Gastrocnemius medialis (tissue), 4 donors: ENCODE measurements around the gene SKIDA1. TPM values are rescaled to one million over a fixed set of nuclear protein-coding genes. Genes with fewer than 3 reads are reported as not detected.

Experiments
- ATAC-seq, 2 donors: fragments of 150-250 bp; one replicate each; pipeline ENCODE4 v1.9.1; 2016
- DNase-seq, 2 donors: peaks; one replicate each; pipeline ENCODE4 v3.0.0-alpha.2; 2019
- H3K27ac ChIP-seq, 4 donors: fragments of 200-600 bp; sonication (generic); 1 replicate in 1 of 4; 2 replicates in 3 of 4; pipeline ENCODE4 v1.5.1; 2016 to 2018; ENCODE audit warnings: mild to moderate bottlenecking in 2 of 4, moderate library complexity in 1 of 4
- H3K27me3 ChIP-seq, 3 donors: fragments of 200-600 bp; sonication (generic) in 2 of 3; 1 replicate in 1 of 3; 2 replicates in 2 of 3; pipeline versions ENCODE4 v1.5.1 to v1.6.0; 2016 to 2019; ENCODE audit warnings: mild to moderate bottlenecking in 1 of 3, moderate library complexity in 1 of 3
- H3K36me3 ChIP-seq, 2 donors: fragments of 200-600 bp; sonication (generic) in 1 of 2; one replicate each; pipeline ENCODE4 v1.5.1; 2017 to 2018
- H3K4me1 ChIP-seq, 2 donors: fragments of 200-600 bp; sonication (generic) in 1 of 2; one replicate each; pipeline ENCODE4 v1.5.1; 2016 to 2017; ENCODE audit warnings: mild to moderate bottlenecking in 2 of 2
- H3K4me3 ChIP-seq, 4 donors: fragments of 200-600 bp; sonication (generic) in 3 of 4; 1 replicate in 1 of 4; 2 replicates in 3 of 4; pipeline ENCODE4 v1.5.1; 2016 to 2019; ENCODE audit warnings: mild to moderate bottlenecking in 2 of 4
- H3K9me3 ChIP-seq, 3 donors: fragments of 200-600 bp; sonication (generic) in 2 of 3; 1 replicate in 1 of 3; 2 replicates in 2 of 3; pipeline ENCODE4 v1.5.1; 2016 to 2019
- POLR2A ChIP-seq, 2 donors: fragments of 450-650 bp; IDR thresholded peaks; one replicate each; pipeline ENCODE4 v1.6.1; 2017; ENCODE audit warnings: antibody characterized with exemption in 2 of 2, mild to moderate bottlenecking in 2 of 2, moderate library complexity in 2 of 2
- in situ Hi-C, 4 donors: fragments of 200-750 bp; cut with MboI; loops; one replicate each; pipeline versions ENCODE4 v1.15.0 to v1.8.0; 2017; ENCODE audit warnings: low sequenced_read_pairs in 4 of 4
- intact Hi-C: fragments of 100-400 bp; cut with DNase I; formaldehyde crosslinking; loops from one replicate; pipeline ENCODE4 v1.15.1; 2023; ENCODE audit warnings: low total_unique reads
- total RNA-seq, 4 donors: library from RNA; depleted of rRNA; stranded (reverse); fragments of >200 nt; gene quantifications; one replicate each; pipeline versions ENCODE4 v1.1.0 to v1.2.3, GENCODE V29; 2016
- TF ChIP-seq, protein P1 (sequence below), 5 experiments: fragments of 450-650 bp in 3 of 5; fragments of 200-600 bp in 2 of 5; sonication (generic) in 2 of 5; IDR thresholded peaks in 4 of 5; conservative IDR thresholded peaks in 1 of 5; 1 replicate in 4 of 5; 2 replicates in 1 of 5; pipeline ENCODE4 v1.5.1; 2016 to 2019; ENCODE audit warnings: antibody characterized with exemption in 5 of 5, mild to moderate bottlenecking in 3 of 5, moderate library complexity in 3 of 5

The SKIDA1 gene
- total RNA-seq, 4 donors from 2014 or later = 0.09 TPM; not detected in 3

DNA sequence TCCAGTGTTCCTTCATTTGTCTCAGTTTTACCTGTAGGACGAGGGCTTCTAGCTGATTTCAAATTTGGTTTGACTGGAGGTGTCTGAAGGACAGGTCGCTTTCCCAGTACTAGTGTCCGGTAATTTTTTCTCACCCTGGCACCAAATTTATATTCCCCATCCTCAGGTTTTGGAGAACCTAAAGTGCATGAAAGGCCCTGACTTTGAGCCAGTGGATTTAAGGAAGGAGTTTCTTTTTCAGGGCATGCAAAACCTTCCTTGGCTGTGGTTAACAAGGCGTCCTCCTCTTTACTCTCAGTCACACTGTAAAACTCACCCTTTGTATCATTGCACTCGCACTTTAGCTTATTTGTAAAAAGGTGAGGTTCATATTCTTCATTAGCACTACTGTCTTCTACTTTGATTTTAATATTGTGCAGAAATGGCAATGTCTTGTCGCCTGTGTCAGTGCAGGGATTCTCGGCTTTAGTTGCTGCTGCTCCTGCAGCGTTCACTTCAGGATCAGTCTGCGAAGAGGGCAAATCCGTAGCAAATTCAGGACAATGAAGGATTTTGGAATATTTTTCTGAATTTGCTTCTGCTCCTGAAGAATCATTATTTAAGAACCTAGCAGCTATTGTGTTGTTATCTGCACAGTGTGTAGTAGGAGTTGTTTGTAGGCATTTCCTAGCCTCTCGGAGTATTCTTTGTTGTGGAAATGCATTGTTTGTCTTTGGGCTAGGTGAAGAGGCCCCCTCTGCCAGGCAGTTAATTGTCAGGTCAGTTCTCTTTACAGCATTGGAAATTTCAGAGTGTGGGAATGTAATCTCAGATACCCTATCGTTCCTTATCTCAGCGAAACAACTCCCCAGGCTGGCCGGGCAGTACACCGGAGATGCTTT, 9.9 kb downstream of the SKIDA1 start:
- no peak for ATAC-seq
- H3K4me1 ChIP-seq = peaks cover 24 to 25% of the 10 kb centered on the region in 2 donors
- H3K27ac ChIP-seq = peak overlapping the region in 3 of 4 donors; percentile 68 to 98 (median 68)
- in situ Hi-C loops = loop anchor here in 1 of 4 donors (25.0 kb wide), 1 partner anchor 797 kb away; the partner anchor contains the start of genes BMI1 and COMMD3
- intact Hi-C loops = loop anchor here (2.0 kb wide), 1 partner anchor 19 kb away; no protein-coding TSS in a partner anchor
- peaks cover 0 to 13% (median 4%) of the 10 kb centered on the region in 3 donors for H3K27me3 ChIP-seq
- no peaks in the 10 kb centered on the region for H3K9me3 ChIP-seq
- TF ChIP-seq, protein P1, sequence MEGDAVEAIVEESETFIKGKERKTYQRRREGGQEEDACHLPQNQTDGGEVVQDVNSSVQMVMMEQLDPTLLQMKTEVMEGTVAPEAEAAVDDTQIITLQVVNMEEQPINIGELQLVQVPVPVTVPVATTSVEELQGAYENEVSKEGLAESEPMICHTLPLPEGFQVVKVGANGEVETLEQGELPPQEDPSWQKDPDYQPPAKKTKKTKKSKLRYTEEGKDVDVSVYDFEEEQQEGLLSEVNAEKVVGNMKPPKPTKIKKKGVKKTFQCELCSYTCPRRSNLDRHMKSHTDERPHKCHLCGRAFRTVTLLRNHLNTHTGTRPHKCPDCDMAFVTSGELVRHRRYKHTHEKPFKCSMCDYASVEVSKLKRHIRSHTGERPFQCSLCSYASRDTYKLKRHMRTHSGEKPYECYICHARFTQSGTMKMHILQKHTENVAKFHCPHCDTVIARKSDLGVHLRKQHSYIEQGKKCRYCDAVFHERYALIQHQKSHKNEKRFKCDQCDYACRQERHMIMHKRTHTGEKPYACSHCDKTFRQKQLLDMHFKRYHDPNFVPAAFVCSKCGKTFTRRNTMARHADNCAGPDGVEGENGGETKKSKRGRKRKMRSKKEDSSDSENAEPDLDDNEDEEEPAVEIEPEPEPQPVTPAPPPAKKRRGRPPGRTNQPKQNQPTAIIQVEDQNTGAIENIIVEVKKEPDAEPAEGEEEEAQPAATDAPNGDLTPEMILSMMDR (IDR thresholded peaks at IDR 0.05 in 4 of 5, conservative IDR thresholded peaks at IDR 0.05 in 1 of 5) = no peak
- no peak for TF ChIP-seq POLR2A (IDR thresholded peaks at IDR 0.05)
- H3K36me3 ChIP-seq = no peaks in the 10 kb centered on the region
- peak overlapping the region; percentile 63 to 69 (median 66) for H3K4me3 ChIP-seq
- DNase-seq = no peak

GRCh38 chr10:21514818-21515351, 10.6 kb downstream of the SKIDA1 start:
- no peaks in the 10 kb centered on the region for H3K9me3 ChIP-seq
- H3K4me1 ChIP-seq = peaks cover 18 to 23% of the 10 kb centered on the region in 2 donors
- intact Hi-C loops = no loop called here
- no peak overlapping the region for H3K27ac ChIP-seq
- DNase-seq = no peak
- in situ Hi-C loops = loop anchor here in 1 of 4 donors (25.0 kb wide), 1 partner anchor 797 kb away; the partner anchor contains the start of genes BMI1 and COMMD3
- no peaks in the 10 kb centered on the region for H3K36me3 ChIP-seq
- ATAC-seq = no peak
- H3K27me3 ChIP-seq = peaks cover 0 to 19% (median 4%) of the 10 kb centered on the region in 3 donors
- H3K4me3 ChIP-seq = no peak overlapping the region
- TF ChIP-seq, protein P1 (IDR thresholded peaks at IDR 0.05 in 4 of 5, conservative IDR thresholded peaks at IDR 0.05 in 1 of 5) = no peak
- no peak for TF ChIP-seq POLR2A (IDR thresholded peaks at IDR 0.05)

GRCh38 chr10:21514129-21514817, 11.2 kb downstream of the SKIDA1 start:
- ATAC-seq = no peak

GRCh38 chr10:21513405-21513788, 12.1 kb downstream of the SKIDA1 start:
- H3K36me3 ChIP-seq = no peaks in the 10 kb centered on the region
- H3K27me3 ChIP-seq = peaks cover 0 to 28% (median 4%) of the 10 kb centered on the region in 3 donors
- intact Hi-C loops (no loop called here), in situ Hi-C loops (loop anchor here in 1 of 4 donors (25.0 kb wide), 1 partner anchor 799 kb away; the partner anchor contains the start of genes BMI1 and COMMD3)
- ATAC-seq = no peak
- H3K4me1 ChIP-seq = peaks cover 8 to 10% of the 10 kb centered on the region in 2 donors
- H3K27ac ChIP-seq = no peak overlapping the region
- no peak for TF ChIP-seq POLR2A (IDR thresholded peaks at IDR 0.05)
- TF ChIP-seq, protein P1 (IDR thresholded peaks at IDR 0.05 in 4 of 5, conservative IDR thresholded peaks at IDR 0.05 in 1 of 5) = no peak
- no peaks in the 10 kb centered on the region for H3K9me3 ChIP-seq
- no peak for DNase-seq
- H3K4me3 ChIP-seq = no peak overlapping the region

More at GRCh38 chr10:21514129-21514817, 11.2 kb downstream of the SKIDA1 start:
- peaks cover 0 to 24% (median 4%) of the 10 kb centered on the region in 3 donors for H3K27me3 ChIP-seq
- TF ChIP-seq, protein P1 (IDR thresholded peaks at IDR 0.05 in 4 of 5, conservative IDR thresholded peaks at IDR 0.05 in 1 of 5) = no peak
- no peak for TF ChIP-seq POLR2A (IDR thresholded peaks at IDR 0.05)
- in situ Hi-C loops (loop anchor here in 1 of 4 donors (25.0 kb wide), 1 partner anchor 798 kb away; the partner anchor contains the start of genes BMI1 and COMMD3), intact Hi-C loops (no loop called here)
- no peak overlapping the region for H3K4me3 ChIP-seq
- H3K4me1 ChIP-seq = peaks cover 12 to 19% of the 10 kb centered on the region in 2 donors
- no peaks in the 10 kb centered on the region for H3K36me3 ChIP-seq
- no peaks in the 10 kb centered on the region for H3K9me3 ChIP-seq
- no peak for DNase-seq
- H3K27ac ChIP-seq = no peak overlapping the region
